Endothelial cell of umbilical vein (primary cell): ENCODE data around the gene POLR2B. TPM values are rescaled to one million over a fixed set of nuclear protein-coding genes. Genes with fewer than 3 reads are reported as not detected.
A peak's percentile ranks its signal among the peaks of the same experiment; 100 is the strongest.

Source experiments
- BruUV-seq: library from RNA; stranded (reverse); fragments of 400-500 nt; replicated peaks from 2 replicates; lab custom pipeline; 2021; lab: Mats Ljungman, UMichigan
- CTCF ChIA-PET: fragments of 300-600, 350-600 bp; sonication (Branson Sonifier 250); formaldehyde crosslinking; loops from one replicate; lab custom pipeline; 2021; ENCODE audit warnings: antibody characterized with exemption, inconsistent platforms; lab: Charles Lee
- POLR2A ChIA-PET: fragments of 300-600, 350-600 bp; sonication (Branson Sonifier 250); formaldehyde crosslinking; loops from one replicate; lab custom pipeline; 2021; ENCODE audit warnings: antibody characterized with exemption, inconsistent platforms; lab: Charles Lee
- DNase-seq: peaks from one replicate; pipeline ENCODE4 v3.0.0-alpha.2; 2011; ENCODE audit warnings: low read depth, low spot score
- FAIRE-seq: peaks from 2 replicates; lab custom pipeline; 2011; peaks lifted over from hg19 to GRCh38; lab: Jason Lieb, UNC
- H2AFZ ChIP-seq: 2 replicates; pipeline ENCODE4 v1.6.0; 2012; ENCODE audit warnings: low read depth, low read length, control low read depth, inconsistent platforms
- H3K27ac ChIP-seq: 2 replicates; pipeline ENCODE4 v1.5.1; 2011; ENCODE audit warnings: low read depth, mild to moderate bottlenecking, control low read depth, low read length, moderate library complexity; ENCODE audit not compliant: insufficient read depth
- H3K27me3 ChIP-seq, 2 experiments: 2 replicates each; pipeline versions ENCODE4 v1.6.0 to v1.6.1; 2011; ENCODE audit warnings: low read length in 2 of 2, mixed read lengths in 1 of 2; ENCODE audit not compliant: control insufficient read depth in 2 of 2, insufficient read depth in 2 of 2
- H3K36me3 ChIP-seq, 2 experiments: 2 replicates in 1 of 2; 3 replicates in 1 of 2; pipeline ENCODE4 v1.5.1; 2011; ENCODE audit warnings: low read length in 2 of 2, mild to moderate bottlenecking in 1 of 2, moderate library complexity in 1 of 2; ENCODE audit not compliant: control insufficient read depth in 2 of 2, insufficient read depth in 2 of 2; ENCODE audit errors: extremely low read depth in 1 of 2
- H3K4me1 ChIP-seq: 3 replicates; pipeline ENCODE4 v1.5.1; 2011; ENCODE audit warnings: mild to moderate bottlenecking, low read length; ENCODE audit not compliant: control insufficient read depth, insufficient read depth; ENCODE audit errors: extremely low read depth
- H3K4me2 ChIP-seq: 2 replicates; pipeline ENCODE4 v1.6.1; 2011; ENCODE audit warnings: low read length, control low read depth, mixed read lengths; ENCODE audit not compliant: insufficient read depth
- H3K4me3 ChIP-seq, 3 experiments: fragments of 200-600 bp in 1 of 3; sonication (generic), shearing (Covaris generic) in 1 of 3; replicated peaks in 1 of 3; 2 replicates each; pipeline ENCODE4 v1.5.1; 2011 to 2016; ENCODE audit warnings: control low read depth in 3 of 3, low read length in 3 of 3, mild to moderate bottlenecking in 2 of 3, inconsistent platforms in 1 of 3, low read depth in 1 of 3, moderate library complexity in 1 of 3; ENCODE audit not compliant: insufficient read depth in 1 of 3
- H3K79me2 ChIP-seq: 2 replicates; pipeline ENCODE4 v1.6.0; 2012; ENCODE audit warnings: low read length, inconsistent platforms; ENCODE audit not compliant: control insufficient read depth, insufficient read depth
- H3K9ac ChIP-seq: replicated peaks from 2 replicates; pipeline ENCODE3; 2011; ENCODE audit warnings: low read length, control low read depth; ENCODE audit not compliant: insufficient read depth; ENCODE audit errors: extremely low read depth
- H3K9me1 ChIP-seq: replicated peaks from 3 replicates; pipeline ENCODE4 v1.6.0; 2011; ENCODE audit warnings: mild to moderate bottlenecking, low read length; ENCODE audit not compliant: control insufficient read depth, insufficient read depth; ENCODE audit errors: extremely low read depth
- H3K9me3 ChIP-seq: replicated peaks from 2 replicates; pipeline ENCODE4 v1.5.1; 2012; ENCODE audit warnings: low read length, inconsistent platforms; ENCODE audit not compliant: control insufficient read depth, insufficient read depth
- H4K20me1 ChIP-seq: replicated peaks from 2 replicates; pipeline ENCODE3; 2011; ENCODE audit warnings: mild to moderate bottlenecking, low read length; ENCODE audit not compliant: control insufficient read depth, insufficient read depth; ENCODE audit errors: extremely low read depth
- EZH2 ChIP-seq: IDR thresholded peaks from 2 replicates; pipeline ENCODE4 v1.6.1; 2012; ENCODE audit warnings: borderline replicate concordance, low read depth, mild to moderate bottlenecking, moderate library complexity, low read length, inconsistent platforms; ENCODE audit not compliant: severe bottlenecking
- FOS ChIP-seq: IDR thresholded peaks from 2 replicates; pipeline ENCODE4 v1.6.1; 2011; ENCODE audit warnings: mild to moderate bottlenecking, low read length, moderate library complexity, borderline replicate concordance; ENCODE audit not compliant: insufficient read depth
- GATA2 ChIP-seq: IDR thresholded peaks from 2 replicates; pipeline ENCODE4 v1.7.0; 2011; ENCODE audit warnings: low read depth, mild to moderate bottlenecking, moderate library complexity, mixed read lengths, low read length; ENCODE audit not compliant: insufficient read length, insufficient read depth
- JUN ChIP-seq: IDR thresholded peaks from 2 replicates; pipeline ENCODE4 v1.6.1; 2011; ENCODE audit warnings: borderline replicate concordance, low read depth; ENCODE audit not compliant: insufficient read length, insufficient read depth
- MYC ChIP-seq: IDR thresholded peaks from one replicate; pipeline ENCODE4 v1.6.1; 2011; ENCODE audit warnings: mild to moderate bottlenecking, low read depth, low read length
- POLR2A ChIP-seq: IDR thresholded peaks from 2 replicates; pipeline ENCODE4 v1.6.1; 2012; ENCODE audit warnings: low read depth, mild to moderate bottlenecking, control low read depth, low read length
- POLR2AphosphoS5 ChIP-seq: IDR thresholded peaks from 2 replicates; pipeline ENCODE4 v1.6.1; 2012; ENCODE audit warnings: low read depth, mild to moderate bottlenecking, control low read depth, low read length, moderate library complexity; ENCODE audit not compliant: insufficient read depth
- dilution Hi-C: fragments of 300-500 bp; cut with MboI; formaldehyde crosslinking; loops from one replicate; pipeline ENCODE4 v1.15.0; 2019; ENCODE audit warnings: low sequenced_read_pairs; ENCODE audit not compliant: extremely low pct_ligation_motif_present
- intact Hi-C: fragments of 100-400 bp; cut with micrococcal nuclease; formaldehyde crosslinking; loops from one replicate; pipeline ENCODE4 v1.10.0; 2022
- polyA plus RNA-seq, 4 experiments: library from polyadenylated mRNA; depleted of rRNA in 3 of 4; stranded (reverse) in 3 of 4; unstranded in 1 of 4; fragments of >200 nt; gene quantifications; 2 replicates each; pipeline versions ENCODE4 v1.2.1 to v1.2.3, GENCODE V29; 2011 to 2012; ENCODE audit warnings: missing spikeins in 1 of 4
- total RNA-seq: library from RNA; stranded (reverse); gene quantifications from 2 replicates; pipeline ENCODE4 v1.2.3, GENCODE V29; 2021
- TF ChIP-seq, protein P1 (sequence below): IDR thresholded peaks from 2 replicates; pipeline ENCODE4 v1.6.1; 2011; ENCODE audit not compliant: insufficient read depth, insufficient read length
- TF ChIP-seq, protein P2 (sequence below), 2 donors: IDR thresholded peaks; 1 replicate in 1 of 2; 2 replicates in 1 of 2; pipeline ENCODE4 v1.5.1; 2011; ENCODE audit warnings: low read length in 2 of 2, mild to moderate bottlenecking in 2 of 2, moderate library complexity in 2 of 2, control low read depth in 1 of 2, inconsistent platforms in 1 of 2, low read depth in 1 of 2; ENCODE audit not compliant: insufficient read depth in 1 of 2; ENCODE audit errors: extremely low read depth in 1 of 2

POLR2B gene
- total and polyA plus RNA-seq, 2 donors (not counting 3 experiments of a cell fraction or from before 2014, with no cell fraction given) = 75.5 to 148 TPM

DNA sequence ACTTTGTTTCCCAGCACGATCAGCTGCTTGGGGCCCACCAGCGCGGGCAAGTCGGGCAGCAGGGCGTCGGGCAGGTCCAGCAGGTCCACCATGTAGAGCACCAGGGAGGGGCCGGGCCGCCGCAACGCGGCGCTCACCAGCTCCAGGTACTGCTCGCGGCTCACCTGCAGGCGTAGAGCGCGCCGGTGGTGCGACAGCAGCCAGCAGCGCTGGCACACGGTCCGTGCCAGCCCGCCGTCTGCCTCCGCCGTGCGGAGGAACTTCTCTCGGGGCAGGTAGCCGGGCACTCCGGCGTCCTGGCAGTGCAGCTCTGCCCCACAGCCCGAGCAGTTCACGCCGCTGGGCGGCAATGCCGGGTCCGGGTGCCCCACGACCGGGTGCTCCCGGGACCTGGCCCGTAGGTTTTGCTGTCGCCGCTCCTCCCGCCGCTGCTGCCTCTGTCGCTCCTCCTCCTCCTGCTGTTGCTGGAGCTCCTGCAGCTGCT is 1.8 kb upstream of the POLR2B start:
- peak overlapping the region; percentile 53 for H3K27ac ChIP-seq
- H3K4me3 ChIP-seq = peak overlapping the region; percentile 80 to 93 (median 84)
- peaks cover 7 to 13% of the 10 kb centered on the region in 2 experiments for H3K36me3 ChIP-seq
- BruUV-seq = TSS peak; percentile 4
- no peaks in the 10 kb centered on the region for H3K27me3 ChIP-seq
- FAIRE-seq = no peak
- no peaks in the 10 kb centered on the region for H4K20me1 ChIP-seq
- H3K4me2 ChIP-seq = peak overlapping the region; percentile 73
- no peaks in the 10 kb centered on the region for H3K9me1 ChIP-seq
- H3K4me1 ChIP-seq = peaks cover 24% of the 10 kb centered on the region
- ChIA-PET CTCF (interaction anchor here (1.0 to 2.2 kb wide), 5 partner anchors 16 to 186 kb away, joined by 3 to 17 read pairs (median 5); partner anchors contain the start of gene REST), POLR2A (interaction anchor here (1.0 to 1.6 kb wide), 4 partner anchors 19 to 132 kb away, joined by 3 to 5 read pairs (median 4); no protein-coding TSS in a partner anchor)
- H2AFZ ChIP-seq = peak overlapping the region; percentile 90
- peaks cover 55% of the 10 kb centered on the region for H3K79me2 ChIP-seq
- peak; percentile 38 for DNase-seq
- H3K9ac ChIP-seq = peak overlapping the region; percentile 84
- dilution Hi-C loops = no loop called here
- TF ChIP-seq EZH2 = no peak
- no peak for TF ChIP-seq GATA2
- no peak for TF ChIP-seq FOS
- TF ChIP-seq MYC = no peak
- TF ChIP-seq, protein P1, sequence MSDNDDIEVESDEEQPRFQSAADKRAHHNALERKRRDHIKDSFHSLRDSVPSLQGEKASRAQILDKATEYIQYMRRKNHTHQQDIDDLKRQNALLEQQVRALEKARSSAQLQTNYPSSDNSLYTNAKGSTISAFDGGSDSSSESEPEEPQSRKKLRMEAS = no peak
- TF ChIP-seq, protein P2, sequence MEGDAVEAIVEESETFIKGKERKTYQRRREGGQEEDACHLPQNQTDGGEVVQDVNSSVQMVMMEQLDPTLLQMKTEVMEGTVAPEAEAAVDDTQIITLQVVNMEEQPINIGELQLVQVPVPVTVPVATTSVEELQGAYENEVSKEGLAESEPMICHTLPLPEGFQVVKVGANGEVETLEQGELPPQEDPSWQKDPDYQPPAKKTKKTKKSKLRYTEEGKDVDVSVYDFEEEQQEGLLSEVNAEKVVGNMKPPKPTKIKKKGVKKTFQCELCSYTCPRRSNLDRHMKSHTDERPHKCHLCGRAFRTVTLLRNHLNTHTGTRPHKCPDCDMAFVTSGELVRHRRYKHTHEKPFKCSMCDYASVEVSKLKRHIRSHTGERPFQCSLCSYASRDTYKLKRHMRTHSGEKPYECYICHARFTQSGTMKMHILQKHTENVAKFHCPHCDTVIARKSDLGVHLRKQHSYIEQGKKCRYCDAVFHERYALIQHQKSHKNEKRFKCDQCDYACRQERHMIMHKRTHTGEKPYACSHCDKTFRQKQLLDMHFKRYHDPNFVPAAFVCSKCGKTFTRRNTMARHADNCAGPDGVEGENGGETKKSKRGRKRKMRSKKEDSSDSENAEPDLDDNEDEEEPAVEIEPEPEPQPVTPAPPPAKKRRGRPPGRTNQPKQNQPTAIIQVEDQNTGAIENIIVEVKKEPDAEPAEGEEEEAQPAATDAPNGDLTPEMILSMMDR (IDR thresholded peaks at IDR 0.05; ENCODE audit: extremely low read depth in 1 of 2, insufficient read depth in 1 of 2, low read depth in 1 of 2, low read length in 2 of 2) = no peak
- no peak for TF ChIP-seq JUN
- TF ChIP-seq POLR2A = no peak
- TF ChIP-seq POLR2AphosphoS5 = no peak
- intact Hi-C loops = loop anchor here (1.0 to 2.0 kb wide), 2 partner anchors 18 to 69 kb away; no protein-coding TSS in a partner anchor
- no peaks in the 10 kb centered on the region for H3K9me3 ChIP-seq
